GM21529 (cell line): ENCODE measurements around the gene HDAC8.
"Not testable (repeated sequence)": the region's sequence is repeated elsewhere in the genome, so short reads cannot be mapped to it uniquely, and the experiment has no call there.

ENCODE experiments used
- ATAC-seq: cut with Tn5 transposase; IDR thresholded peaks from one replicate; pipeline ENCODE4 v1.9.1; 2021; ENCODE audit not compliant: unreplicated experiment

The HDAC8 gene

DNA sequence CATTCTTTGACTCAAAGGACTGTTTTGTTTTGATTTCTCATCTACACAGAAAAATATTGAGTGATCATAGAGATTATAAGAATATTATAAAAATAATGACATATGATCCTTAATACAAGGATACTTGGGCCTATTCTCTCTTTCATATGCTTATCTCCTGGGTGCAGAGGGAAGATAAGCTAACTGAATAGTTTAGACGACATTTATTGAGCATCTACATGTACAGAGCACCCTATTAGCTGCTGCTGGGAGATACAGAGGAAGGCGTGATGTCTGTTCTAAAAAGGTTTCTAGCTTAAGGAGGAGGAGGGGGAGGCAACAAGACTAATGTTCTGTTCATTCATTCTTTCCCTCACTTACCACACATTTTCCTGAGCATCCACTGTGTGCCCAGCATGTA, 106.8 kb downstream of the HDAC8 start:
- no peak for ATAC-seq

DNA sequence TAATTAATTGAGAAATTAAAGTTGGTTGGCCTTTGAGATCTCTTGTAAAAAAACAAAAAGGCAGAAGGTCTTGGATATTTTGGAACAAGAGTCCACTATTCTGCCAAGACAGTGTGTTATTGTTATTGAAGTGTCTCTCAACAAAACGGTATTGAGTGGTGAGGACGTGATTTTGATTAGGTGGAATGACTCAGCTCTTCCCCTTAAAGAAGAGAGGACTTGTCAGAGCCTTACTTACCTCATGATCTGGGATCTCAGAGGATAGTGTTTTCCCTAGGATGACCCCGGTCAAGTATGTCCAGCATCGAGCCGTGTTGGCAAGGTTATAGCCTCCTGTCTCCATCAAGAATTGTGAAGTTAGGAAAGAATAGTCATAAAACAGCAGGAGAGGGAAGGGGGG, 110.9 kb downstream of the HDAC8 start:
- ATAC-seq = no peak

DNA sequence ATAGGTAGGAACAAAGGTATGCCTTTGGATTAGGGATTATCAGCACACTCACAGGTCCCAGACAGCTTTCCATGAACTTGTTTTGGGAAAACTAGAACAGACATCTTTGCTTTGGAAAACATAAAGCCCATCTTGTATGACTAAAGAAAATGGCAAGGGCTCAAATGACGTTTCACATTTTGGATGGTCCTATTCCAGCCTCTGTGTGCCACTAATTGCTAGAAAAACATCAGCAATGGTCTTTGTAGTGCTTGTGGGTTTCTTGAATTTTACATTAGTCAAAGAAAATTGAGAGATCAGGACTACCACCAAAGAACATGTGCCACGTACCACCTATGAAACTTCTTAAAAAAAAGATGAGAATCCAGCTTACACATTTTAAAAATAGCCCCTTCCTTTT, 111.4 kb downstream of the HDAC8 start:
- ATAC-seq = no peak

DNA sequence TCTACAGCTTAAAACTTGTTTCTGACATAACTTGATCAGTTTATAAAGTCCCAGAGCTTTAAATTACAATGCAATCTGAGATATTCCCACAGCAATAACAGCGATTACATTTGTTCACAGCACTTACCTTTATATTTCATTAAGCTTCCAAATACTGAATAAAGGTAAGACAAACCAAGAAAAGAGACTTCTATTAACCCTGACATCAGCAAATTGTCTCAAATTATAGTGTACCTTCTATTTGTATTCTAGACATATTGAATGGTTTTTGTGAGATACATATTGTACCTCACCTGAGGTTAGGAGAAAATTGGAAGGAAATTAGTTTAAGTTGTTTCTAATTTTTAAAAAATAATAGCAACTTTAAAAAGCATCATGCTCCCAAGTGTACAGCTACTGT, 111.9 kb downstream of the HDAC8 start:
- ATAC-seq = no peak

DNA sequence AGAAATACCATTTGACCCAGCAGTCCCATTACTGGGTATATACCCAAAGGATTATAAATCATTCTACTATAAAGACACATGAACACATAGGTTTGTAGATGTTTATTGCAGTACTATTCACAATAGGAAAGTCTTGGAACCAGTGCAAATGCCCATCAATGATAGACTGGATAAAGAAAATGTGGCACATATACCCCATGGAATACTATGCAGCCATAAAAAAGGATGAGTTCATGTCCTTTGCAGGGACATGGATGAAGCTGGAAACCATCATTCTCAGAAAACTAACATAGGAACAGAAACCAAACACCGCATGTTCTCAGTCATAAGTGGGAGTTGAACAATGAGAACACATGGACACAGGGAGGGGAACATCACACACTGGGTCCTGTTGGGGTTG, 123.6 kb downstream of the HDAC8 start:
- not testable (repeated sequence) for ATAC-seq

DNA sequence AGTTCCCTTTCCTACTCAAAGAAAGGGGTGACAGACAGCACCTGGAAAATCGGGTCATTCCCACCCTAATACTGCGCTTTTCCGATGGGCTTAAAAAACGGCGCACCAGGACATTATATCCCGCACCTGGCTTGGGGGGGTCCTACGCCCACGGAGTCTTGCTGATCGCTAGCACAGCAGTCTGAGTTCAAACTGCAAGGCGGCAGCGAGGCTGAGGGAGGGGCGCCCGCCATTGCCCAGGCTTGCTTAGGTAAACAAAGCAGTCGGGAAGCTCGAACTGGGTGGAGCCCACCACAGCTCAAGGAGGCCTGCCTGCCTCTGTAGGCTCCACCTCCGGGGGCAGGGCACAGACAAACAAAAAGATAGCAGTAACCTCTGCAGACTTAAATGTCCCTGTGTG, 131.9 kb downstream of the HDAC8 start:
- ATAC-seq = not testable (repeated sequence)

DNA sequence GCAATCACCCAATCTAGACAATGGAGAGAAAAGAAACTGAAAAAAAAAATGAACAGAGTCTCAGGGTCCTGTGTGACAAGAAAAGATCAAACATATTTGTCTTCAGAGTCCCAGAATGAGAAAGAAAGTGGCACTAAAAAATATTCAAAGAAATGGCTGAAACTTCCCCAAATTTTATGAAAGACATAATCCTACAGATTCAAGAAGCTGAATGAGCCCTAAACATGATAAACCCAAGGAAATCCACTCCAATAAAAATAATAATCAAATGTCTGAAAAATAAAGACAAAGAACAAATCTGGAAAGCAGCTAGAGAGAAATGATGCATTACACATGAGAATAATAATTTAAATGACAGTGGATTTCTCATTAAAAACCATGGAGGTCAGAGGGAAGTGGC, 136.6 kb downstream of the HDAC8 start:
- ATAC-seq = no peak

DNA sequence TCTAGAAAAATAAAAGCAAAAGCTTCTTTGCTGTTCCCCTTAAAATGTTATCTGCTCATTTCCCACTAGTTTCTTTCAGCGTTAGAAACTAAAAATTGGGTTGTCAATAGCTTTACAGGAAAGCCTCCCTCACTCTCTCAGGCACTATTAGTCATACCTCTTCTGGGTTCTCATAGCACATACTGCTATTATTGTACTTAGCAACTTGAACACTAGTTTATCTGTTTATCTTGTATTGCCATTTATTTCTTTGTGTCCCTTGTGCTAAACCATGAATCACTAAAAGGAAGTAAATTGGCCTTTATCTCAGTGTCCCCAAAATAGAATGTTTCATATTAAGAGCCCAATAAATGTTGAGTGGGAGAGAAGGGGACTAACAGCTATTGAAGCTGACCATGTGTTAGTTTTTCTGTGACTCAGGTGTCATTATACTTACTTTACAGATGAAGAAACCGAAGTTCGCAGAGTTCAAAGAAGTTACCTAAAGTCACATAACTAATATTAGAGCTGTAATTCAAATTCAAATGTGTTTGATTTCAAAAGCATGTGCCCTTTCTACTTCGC, 142.2 kb downstream of the HDAC8 start:
- no peak for ATAC-seq

DNA sequence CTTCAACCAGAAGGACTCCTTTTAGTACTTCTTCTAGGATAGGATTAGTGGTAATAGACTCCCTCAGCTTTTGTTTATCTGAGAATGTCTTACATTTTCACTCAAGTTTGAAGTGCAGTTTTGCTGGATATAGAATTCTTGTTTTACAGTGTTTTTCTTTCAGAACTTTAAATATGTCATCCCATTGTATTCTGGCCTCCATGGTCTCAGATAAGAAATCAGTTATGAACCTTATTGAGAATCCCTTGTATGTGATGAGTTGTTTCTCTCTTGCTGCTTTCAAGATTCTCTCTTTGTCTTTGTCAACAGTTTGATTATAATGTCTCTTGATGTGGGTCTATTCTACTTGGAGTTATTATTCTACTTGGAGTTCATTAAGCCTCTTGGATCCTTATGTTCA, 150.8 kb downstream of the HDAC8 start:
- ATAC-seq = no peak

DNA sequence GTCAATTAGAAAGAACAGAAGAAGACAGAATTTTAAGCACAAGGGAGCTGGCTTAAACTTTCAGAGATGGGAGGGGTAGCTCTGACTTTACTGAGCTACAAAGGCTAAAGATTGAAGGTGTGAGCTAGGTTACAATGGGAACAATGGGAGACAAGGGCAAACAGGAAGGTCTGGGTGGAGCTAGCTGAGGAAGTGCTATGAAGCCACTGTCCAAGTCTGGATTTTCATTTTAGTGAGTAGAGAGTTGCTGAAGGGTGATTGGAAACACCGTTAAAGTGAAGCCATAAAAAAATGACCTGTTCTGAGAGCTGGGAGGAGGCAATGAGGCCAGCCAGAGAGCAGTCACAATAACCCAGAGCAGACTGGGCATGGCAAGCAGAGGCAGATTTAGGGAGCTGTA, 162.7 kb downstream of the HDAC8 start:
- ATAC-seq = no peak

DNA sequence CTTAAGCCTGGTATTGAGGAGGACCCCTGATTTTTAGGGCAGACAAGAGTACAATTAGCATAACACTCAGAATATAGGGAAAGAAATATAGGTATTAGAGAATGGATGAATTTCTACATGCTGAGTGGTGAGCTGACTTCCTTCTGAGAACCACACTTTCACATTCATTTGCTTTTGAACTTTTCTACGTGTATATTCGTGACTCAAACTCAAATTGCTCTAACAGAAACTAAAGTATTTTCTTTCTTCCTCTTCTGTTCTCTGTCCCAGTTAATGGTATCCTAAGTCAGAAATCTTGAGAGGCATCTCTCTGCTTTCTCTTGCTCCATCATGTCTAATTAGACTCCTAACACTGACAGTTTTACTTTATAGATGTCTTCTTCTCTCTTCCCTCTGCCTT, 163.8 kb downstream of the HDAC8 start:
- ATAC-seq = no peak

DNA sequence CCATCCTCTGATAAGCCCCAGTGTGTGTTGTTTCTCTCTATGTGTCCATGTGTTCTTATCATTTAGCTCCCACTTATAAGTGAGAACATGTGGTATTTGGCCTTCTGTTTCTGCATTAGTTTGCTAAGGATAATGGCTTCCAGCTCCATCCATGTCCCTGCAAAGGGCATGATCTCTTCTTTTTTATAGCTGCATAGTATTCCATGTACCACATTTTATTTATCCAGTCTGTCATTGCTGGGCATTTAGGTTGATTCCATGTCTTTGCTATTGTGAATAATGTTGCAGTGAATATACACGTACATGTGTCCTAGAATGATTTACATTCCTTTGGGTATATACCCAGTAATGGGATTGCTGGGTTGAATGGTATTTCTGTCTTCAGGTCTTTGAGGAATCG, 167.5 kb downstream of the HDAC8 start:
- not testable (repeated sequence) for ATAC-seq

DNA sequence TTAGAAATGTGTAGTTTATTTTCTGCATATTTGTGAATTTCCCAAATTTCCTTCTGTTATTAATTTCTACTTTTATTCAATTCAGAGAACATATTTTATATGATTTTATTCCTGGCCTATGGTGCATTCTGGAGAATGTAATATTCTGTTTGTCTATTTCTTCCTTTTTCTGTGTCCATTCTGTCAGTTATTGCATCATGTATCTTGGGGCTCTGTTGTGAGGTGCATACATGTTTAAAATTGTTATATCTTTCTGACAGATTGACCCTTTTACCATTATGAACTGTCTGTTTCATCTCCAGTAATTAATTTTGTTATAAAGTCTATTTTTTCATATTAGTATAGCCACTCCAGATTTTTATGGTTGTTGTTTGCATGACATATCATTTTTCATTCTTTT, 170.0 kb downstream of the HDAC8 start:
- ATAC-seq = no peak

DNA sequence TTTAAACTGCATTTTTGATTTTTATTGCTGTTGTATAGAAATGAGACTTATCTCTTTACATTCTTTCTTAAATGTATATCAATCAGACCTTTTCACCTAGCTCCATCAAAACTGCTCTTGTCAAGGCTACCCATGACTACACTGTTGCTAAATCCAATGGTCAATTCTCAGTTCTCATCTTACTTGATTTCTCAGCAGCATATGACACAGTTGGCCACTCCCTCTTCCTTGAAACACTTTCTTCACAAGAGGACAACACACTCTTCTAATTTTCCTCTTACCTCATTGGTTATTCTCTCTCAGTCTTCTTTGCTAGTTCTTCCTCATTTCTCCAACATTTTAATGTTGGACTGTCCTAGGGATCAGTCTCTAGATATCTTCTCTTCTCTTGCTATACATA, 172.8 kb downstream of the HDAC8 start:
- no peak for ATAC-seq

DNA sequence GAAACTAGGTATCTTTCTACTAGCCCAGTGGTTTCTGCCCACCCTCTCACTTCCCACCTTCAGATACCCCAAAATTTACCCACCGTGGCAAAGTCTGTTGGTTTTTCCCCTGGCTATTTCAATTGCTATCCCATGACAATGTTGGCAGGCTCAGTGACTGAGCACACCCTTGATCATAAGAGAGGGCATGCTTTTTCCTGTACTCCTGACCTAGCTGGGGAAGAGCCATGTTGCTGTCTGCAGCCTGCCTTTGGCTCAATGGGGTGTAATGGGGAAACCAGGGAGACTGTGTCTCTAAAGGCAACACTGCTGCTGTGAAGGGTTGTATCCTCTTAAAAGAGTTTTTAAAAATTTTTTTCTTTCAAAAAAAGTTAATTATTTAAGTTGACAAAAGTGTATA, 176.5 kb downstream of the HDAC8 start:
- ATAC-seq = no peak

DNA sequence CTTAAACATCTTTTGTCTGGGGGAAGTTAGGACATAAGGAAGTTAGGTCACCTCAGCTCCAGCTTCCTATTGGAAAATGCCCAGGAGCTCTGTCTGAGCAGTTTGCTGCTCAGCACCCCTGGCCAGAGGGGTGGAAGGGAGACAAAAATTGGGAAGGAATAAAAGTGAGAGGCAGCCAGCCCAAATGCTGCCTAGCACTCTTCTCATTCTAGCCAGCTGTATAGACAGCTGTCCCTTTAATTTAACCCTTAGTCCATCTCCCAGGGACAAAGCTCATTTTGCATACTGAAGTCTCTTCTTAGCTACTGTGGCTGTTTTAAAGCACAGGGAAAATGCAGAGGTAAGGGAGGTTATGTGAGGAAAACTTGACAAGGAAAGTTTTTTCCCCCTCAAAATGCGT, 177.4 kb downstream of the HDAC8 start:
- ATAC-seq = no peak

DNA sequence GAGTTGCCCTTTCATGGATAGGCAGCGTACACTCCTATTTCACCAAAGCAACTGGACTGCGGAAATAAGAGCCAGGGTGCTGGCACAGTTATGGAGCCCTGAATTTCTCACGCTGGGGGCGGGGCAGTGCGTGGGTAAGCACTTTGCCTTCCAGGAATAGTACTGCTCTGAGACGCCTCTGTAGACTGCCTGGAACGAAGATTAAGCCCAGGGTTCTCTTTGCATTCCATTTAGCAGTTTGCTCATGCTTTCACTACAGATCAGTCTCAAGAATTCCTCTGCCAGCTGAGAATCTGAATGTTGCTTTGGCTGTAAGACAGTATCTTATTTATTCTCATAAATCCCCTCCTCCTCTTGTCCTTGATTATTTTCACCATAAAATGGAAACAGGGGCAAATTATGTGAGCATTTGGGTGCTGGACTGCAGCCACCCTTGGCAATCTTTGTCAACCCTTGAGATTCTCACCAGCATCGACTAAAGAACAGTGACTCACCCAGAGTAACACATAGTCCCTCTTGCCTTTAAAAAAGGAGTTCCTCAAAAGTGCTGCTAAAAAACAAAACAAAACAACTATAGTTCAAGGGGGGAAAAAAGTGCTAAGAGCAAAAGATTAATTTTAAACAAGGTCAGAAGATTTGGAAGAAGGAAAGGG, 178.0 kb downstream of the HDAC8 start:
- ATAC-seq = no peak

DNA sequence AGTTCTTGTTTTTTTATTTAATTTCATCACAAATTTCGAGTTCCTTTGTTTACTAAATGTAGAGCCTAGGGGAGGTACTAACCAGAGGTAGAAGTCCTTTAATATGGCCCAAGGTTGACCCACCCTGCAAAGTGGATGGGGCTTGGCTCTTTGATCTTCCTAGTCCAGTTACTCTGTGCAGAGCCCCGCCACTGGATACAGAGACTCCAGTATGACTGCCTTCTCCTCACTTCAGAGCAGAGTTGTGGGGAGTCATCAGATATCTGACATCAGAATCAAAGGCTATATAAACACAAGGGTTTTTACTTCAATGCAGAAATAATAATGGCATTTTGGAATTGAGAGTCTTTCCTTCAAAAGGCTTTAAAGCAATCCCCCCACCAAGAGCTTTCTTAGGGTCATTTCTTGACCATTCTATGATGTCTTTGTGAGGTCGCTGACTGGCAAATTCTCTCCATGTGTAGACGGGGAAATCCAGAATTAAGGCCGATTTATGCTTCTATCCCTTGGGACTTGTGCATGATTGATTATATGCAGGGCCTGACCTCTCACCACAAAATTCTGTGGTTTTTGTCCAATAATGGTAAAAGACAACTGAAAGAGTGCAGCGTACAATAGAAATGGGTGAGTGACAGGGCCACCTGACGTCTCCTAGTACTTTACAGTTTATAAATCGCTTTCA, 178.7 kb downstream of the HDAC8 start:
- ATAC-seq = no peak

DNA sequence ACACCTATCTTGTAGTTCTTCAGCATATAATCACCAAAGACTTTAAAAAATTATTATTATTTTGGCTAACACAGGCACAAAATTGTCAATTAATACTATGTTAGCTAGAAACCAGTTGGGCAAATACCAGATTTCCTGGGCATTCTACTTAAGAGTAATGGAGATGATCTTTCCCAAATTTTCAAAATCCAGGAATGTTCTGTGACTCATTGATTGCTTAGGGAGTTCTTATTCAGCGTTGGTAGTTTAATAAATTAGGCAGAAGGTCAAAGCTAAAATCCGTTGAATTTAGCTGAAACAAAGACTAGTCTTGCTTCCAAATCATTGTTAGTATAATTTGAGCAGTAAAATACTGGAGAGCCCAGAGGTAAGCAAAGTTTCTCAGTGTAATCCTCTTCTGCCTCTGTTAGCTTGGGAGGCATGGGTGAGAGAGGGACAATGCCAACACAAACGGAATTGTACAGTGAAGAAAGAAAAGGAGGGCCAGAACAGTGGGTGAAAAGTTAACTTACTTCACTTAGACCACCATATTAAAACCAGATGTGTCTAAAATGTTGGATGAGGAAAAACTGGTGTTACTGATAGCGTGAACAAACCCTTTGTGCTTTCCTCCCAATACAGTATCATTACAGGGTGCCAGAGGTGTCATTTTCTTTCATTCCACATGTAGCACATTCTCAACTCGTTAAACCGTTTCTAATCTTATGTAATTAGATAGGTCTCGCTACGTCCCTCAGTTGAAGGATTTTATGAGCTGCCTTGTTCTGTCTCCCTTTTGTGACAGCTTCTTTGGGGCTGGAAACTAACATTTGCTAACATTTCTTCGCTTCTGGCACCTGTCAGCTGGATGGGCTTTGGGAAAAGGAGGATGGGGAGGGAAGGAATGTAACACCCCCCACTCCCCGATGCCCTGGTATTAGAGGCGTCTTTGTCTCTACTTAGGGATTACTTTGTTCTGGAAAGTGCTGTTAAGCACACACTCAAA, 179.5 kb downstream of the HDAC8 start:
- ATAC-seq = no peak

DNA sequence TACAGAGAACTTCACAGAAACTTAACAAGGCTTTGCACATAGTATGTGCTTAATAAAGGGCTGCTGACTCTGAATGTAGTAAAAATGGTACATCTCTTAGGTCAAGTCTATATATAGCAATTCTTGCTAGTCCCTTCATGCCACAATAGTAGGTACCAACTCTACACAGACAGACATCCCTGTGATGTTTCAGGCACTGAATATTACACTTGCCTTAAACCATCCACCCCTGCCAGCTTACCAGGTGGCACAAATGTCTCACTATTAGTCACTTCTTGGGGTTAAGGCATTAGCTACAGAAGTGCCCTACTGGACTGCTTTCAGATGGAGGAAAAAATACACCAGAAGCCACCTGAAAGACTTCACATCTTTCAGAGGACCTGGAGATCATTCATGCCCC, 180.6 kb downstream of the HDAC8 start:
- ATAC-seq = no peak

DNA sequence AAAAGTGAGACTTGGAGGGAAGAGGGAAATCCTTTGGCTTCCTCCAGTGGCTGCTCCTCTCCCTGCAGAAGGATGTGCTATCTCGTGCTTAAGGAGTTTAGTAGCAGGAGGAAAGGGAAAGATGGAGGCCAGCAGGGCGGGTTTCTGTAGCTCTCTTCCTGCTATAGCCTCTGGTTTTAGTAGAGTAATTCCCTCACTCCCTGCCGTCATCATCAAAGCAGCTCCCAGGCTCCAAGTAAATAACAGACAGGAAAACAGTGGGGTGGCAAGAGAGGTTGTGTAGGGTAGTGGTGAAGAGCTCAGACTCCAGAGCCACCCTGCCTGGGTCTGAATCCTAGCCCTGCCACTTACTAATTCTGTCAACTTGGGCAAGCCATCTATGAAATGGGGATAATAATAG, 185.4 kb downstream of the HDAC8 start:
- no peak for ATAC-seq

DNA sequence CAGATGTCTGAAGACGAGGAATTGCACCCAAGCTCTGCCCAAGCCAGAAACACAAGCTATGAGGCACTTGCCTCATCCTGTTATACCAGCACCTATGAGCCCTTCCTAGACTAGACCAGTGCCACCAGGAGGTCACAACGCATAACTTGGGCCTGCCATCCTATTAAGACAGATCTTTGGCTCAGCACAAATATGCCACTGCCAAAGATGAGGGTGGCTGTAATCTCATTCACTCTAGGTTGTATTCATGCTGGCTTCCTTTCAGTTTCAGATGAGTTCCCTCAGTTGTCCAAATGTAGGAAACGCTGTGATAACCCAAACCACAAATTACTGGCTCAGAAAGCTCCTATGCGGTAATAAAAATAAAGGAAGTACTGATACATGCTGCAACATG, 190.4 kb downstream of the HDAC8 start:
- ATAC-seq = no peak
